ENCODE measurements around the gene BNIP5.

The BNIP5 gene

DNA sequence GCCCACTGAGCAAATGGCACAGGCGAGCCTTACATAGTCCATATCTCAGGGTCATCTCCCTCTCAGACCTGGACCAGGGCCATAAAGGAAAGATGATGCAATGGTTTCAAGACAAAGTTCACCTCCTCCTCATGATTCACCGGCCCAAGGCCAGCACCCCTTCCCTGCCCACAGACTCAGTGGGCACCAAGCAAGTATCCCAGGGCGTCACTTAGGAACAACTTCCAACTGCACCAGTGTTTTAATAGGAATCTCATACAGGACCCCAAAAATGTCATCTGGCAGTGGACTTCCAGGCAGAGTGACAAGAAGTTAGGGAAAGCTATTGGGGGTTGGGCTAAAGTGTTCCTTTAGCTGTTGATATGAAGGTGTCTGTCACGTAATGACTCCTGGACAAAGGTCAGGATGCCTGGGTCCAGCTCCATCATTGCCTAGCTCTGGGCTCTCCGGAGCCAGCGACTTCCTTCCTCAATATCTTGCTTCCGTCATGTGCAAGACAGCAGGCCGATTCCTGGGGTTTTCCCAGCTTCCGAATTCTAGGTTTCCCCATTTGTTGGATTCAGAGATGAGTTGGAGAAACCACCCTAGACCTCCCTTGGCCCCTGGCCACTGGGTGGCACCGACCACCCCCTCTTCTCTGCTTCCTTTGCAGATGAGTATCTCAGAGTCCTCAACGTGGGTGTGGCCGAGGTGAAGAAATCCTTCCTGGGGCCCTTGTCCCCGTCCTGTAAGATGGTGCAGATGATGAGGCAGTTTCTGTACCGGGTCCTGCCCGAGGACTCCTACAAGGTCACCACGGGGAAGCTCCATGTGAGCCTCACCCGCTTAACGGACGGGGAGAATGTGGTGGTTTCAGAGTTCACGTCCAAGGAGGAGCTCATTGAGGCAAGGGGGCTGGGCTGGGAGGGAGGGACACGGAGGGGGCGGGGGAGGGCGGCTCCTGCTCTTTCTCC, 45.7 kb downstream of the BNIP5 start:
- no peak for DNase-seq

DNA sequence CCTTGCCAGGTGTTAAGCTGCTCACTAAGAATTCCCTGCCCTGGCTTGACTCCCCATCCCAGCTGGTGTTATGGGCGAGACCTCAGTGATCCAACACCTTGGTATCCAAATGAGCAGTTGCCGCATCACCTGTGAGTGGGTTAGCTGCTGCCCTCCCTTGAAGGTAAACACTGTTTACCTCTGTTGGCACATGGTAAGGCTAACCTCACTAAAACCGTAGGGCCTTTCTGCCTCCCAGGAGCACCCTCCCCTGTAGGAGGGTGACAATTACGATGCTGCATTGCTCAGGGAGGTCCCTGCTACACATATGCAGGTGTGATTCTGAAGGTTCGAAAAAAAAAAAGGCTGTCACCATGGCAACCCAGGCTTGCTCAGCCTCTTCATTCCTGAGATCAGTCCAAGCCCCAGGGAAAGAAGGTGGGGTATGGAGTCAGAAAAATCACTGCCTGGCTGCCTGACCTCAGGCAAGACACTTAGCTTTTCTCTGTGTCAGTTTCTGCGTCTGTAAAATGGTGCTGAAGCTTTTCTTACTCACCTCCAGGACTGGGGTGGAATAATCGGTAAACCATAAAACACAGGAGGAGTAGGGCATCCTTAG, 47.3 kb downstream of the BNIP5 start:
- peak; percentile 84 for DNase-seq

- no peak for DNase-seq
These were observed 49.8 kb downstream of the BNIP5 start for GRCh38 chr6:36286858-36287257.

DNA sequence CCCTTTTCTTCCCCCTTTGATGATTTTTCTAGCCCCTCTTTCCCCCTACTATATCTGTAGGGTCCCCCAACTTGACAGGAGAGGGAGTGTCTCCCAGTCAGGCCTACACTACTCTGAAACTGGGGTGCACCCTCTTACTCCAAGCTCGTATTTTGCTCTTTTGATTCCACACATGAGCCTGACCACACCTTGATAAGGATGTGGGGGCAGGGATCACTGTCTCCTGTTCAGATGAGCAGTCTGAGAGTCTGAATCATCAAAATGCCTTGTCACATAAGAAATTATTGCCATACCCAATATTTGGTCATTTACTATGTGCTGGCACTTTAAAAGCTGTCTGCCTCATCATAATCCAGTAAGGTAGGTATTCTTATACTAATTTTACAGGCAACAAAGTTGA, 50.9 kb downstream of the BNIP5 start:
- DNase-seq, result no peak

DNA sequence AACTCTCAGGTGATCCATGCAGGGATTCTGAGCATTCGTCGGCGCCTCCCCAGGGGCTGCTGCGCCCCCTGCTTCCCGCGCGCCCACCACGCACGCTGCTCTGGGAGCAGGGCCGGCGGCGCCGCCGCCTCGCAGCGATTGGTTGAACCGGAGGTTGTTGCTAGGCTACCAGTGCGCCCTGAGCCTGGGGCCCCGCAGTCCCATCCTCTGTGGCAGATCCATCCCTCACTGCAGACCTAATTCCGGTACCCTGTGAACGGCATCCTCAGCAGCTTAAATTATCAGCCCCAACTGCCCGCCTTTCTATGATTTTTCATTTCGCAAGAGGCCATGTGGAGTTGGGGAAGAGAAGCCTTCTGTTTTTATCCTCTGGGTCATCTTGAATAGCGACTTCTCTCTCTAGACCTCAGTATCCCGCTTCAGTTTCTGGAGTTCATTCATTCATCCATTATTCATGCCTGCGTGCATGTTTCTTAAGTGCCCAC, 51.5 kb downstream of the BNIP5 start:
- DNase-seq, result no peak

- no peak for DNase-seq
These were observed 52.3 kb downstream of the BNIP5 start for GRCh38 chr6:36284359-36284758.

DNA sequence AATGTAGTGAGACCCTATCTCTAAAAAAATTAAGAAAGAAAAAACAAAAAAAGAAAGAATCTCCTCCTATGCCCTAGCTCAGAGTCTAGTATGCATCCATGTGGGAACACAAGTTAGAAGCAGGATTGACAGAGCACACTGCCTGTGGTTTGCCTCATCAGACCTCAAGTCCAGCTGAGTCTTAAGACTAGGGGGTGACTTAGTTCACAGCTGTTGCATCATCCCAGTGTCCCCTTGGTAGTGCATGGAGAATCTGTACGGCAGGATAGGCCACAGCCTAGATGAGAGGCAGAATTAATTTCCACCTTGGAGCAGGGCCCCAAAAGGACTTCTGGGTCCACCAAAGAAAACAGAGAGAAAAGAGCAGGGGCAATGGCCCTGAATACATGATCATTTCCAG, 53.1 kb downstream of the BNIP5 start:
- no peak for DNase-seq

DNA sequence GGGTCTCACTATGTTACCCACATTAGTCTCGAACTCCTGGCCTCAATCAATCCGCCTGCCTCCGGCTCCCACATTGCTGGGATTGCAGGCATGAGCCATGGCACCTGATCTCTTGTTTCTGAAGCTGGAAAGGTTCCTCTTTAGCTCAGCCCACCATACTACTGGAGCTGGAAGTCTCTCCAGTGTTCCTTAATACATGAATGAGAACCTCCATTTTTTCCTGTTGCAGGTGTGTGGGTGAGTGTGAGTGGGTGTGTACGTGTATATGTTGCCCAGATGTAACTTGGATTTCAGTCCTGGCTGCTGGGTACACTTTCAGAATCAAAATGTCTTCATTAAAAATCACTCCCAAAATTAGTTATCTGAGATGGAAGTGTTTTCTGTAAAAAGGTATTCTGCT, 55.7 kb downstream of the BNIP5 start:
- DNase-seq, result no peak

DNA sequence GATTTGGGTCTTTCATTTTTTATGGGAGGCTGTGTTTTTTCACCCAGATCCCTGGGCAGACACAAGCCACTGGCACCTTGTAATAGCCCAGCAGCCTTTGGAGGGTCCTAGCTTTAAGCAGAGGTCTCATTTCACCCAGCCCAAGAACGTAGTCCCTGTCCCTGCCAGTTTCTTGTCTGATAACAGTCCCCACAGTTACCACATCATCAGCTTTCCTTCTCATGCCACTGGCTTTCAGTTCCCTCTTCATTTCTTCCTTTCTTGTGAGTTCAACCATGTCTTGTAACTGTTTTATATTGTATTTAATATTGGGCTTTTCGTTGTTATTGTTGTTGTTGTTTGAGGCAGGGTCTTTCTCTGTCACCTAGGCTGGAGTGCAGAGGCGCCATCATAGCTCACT, 56.2 kb downstream of the BNIP5 start:
- no peak for DNase-seq

DNA sequence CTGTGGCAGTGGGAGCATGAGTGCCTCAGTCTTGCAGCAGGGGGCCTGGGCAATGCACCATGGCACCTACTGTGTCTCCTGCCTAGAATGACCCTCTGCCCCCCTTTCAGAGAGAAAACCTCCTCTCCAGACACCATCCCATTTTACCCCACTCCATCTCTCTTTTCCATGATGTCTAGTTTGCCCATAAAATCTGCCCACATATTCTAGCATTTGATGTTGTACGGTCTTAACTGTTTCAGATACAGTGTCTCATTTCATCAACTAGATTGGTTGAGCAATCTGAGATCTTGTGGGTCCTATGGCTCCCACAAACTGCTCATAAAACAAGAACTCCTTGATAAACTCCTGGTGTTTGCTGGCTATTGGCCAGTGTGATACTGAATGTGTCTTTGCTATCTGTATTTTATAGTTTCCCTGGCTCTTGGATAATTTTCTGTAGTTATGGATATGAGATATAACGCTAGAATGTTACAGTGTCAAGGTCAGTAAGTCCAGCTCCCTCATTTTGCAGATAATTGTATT, 58.7 kb downstream of the BNIP5 start:
- no peak for DNase-seq

DNA sequence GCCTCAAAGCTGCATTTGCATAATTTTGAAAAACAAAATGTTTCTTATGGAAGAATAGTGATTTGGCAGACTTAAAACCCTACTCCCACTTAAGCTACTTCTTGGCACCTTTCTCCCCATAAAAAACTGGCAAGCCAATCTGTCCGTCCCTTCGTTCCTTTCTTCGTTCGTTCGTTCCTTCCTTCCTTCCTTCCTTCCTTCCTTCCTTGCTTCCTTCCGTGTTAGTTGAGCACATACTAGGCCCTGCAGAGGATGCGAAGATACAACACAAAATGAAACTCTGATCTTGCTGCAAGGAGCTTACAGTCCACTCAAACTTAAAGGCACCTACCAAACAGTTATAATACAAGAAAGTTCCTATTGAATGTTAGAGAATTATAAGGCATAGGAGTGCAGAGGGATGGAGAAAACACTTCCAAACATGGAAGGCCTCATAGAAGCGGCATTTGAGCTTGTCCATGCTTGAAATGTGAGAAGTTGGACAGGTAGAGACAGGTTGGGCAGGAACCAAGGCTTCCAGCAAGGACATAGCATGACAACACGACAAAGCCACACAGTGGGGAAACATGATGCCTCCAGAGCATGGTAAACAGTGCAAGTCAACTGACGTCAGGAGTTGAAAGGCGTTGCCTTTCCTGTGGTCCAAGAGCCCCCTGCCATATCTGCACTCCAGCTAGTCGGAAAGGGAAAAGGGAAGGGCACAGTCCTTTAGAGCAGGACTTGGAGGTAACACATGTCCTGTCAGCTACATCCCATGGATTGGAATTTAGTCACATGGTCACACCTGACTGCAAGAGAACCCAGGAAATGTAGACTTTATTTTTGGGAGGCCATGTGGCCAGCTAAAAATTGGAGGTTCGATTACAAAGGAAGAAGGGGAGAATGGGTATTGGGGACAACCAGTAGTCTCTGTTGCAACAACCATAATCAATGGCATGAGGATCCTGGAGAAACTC, 59.8 kb downstream of the BNIP5 start:
- peak; percentile 17 for DNase-seq

- no peak for DNase-seq
These were observed 62.7 kb downstream of the BNIP5 start for GRCh38 chr6:36273802-36274514.

DNA sequence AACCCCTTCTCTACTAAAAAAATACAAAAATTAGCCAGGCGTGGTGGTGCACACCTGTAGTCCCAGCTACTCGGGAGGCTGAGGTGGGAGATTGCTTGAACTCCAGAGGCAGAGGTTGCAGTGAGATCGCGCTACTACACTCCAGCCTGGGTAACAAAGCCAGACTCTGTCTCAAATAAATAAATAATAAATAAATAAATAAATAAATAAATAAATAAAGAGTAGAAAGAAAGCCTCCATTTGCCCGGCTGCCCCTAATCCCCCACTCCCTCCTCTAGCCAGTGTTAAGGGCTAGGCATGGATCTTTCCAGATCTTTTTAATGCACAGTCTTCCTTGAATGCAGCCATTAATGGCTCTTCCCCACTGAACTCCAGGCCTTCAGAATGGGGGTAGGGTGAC, 63.6 kb downstream of the BNIP5 start:
- no peak for DNase-seq

GRCh38 chr6:36272234-36272633, 64.5 kb downstream of the BNIP5 start:
- peak; percentile 49 for DNase-seq

GRCh38 chr6:36269834-36270705, 66.6 kb downstream of the BNIP5 start, which contains the start of gene PNPLA1:
Gene PNPLA1, plus strand, starts transcription at chr6:36270060. Its CDS starts 400 bp downstream, at chr6:36270460.
- DNase-seq, result no peak

GRCh38 chr6:36268478-36269275, 68.0 kb downstream of the BNIP5 start:
- no peak for DNase-seq

DNA sequence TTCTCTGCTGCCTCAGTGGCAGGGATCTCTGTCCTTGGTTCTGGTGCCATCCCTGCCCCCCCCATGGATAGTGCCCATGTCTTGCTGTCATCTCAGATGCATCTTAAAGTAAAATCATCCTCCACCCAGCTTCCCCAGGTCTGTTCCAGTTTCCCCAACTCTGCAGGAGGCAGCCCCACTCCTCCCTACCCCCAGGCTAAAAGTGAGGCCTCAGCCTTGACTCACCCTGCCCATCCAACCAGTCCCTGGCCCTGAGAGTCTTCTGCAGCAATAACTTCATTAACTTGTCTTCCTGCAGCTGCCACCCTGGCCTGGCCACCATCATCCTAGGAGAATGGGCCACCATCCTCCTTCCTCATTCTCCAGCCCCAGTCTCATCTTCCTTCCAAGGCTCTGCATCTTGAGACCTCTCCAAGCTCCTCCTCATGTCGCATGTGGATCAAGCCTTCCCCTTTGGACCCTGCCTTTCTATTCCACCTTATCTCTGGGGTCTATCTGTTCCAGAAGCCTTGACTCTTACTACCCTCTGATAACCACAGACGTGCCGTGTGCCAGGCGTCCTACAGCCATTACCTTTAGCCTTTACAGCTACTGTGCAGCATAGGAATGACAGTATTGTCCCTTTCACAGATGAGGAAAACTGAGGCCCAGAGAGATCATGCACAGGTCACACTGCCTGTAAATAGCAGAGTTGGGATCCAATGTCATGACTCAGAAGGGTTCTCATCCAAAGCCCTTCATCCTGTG, 68.8 kb downstream of the BNIP5 start:
- DNase-seq, result no peak

DNA sequence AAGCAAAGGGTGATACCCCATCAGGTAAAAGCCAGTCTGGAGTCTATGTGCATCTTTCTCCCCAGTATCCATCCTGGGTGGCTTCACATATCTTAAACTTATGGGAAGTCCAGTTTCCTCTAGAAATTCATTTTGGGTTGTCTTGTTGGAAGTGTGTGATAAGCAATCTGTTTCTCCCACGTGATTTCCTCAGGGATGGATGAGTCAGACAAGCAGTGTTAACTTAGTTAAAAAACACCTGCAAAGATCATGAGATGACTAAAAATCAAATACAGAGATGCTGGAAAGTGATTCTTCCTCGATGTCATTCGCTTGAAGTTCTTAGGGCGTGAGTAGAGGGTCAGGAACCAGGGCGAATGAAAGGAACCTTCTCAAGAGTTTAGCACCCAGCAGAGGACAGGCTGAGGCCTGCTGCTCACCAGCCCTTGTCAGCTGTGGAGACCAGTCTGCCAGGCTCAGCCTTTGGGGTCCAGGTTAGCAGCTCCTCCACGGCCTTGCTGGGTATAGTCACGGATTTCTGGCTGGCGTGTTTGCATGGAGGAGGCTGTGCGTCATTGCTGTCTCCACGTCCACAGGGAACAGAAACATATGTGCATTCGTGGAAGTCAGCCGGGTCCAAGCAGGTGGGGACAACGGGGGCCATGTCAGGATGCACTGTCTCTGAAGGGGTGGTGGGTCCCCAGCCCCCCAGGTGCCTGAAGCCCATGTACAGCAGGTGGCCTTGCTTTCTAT, 69.6 kb downstream of the BNIP5 start:
- no peak for DNase-seq

Measured in NCI-H146 (cell line).